ENCODE data around the gene MCRIP1.

MCRIP1 gene

DNA sequence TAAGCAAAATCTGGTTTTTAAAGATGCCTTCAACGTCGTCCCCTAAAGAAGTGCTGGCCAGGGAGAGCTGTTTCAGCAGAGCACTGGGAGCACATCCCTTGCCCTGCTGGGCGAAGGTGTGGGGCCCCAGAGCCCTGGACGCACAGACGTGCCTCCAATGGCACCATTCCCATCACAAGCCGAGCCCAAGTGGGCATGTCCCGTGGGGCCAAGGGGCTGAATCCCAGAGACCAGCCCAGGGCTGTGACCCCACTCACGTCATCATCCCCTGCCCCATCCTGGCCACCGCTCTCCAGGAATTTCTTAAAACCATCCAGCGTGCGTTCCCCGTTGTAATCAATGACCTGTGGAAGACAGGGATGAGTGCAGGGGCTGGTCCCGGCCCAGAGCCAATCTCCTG lies 11.8 kb upstream of the MCRIP1 start:
- Histone ChIP-seq H3K27ac (ENCODE audit: low read length, poor library complexity, severe bottlenecking) (no peak overlapping the region), H2BK5ac (ENCODE audit: low read depth, low read length, poor library complexity, severe bottlenecking) (no peak overlapping the region), H3K4me3 (ENCODE audit: insufficient read depth in 1 of 2, low read depth in 1 of 2, low read length in 2 of 2) (no peak overlapping the region), H2BK120ac (ENCODE audit: low read depth, low read length) (no peak overlapping the region), H3K9me3 (ENCODE audit: control insufficient read depth, low read length) (no peaks in the 10 kb centered on the region), H3K36me3 (ENCODE audit: control insufficient read depth in 1 of 2, insufficient read depth in 2 of 2, low read depth in 1 of 2, low read length in 2 of 2) (peaks cover 68 to 78% of the 10 kb centered on the region in 2 experiments), H3K18ac (ENCODE audit: low read depth in 1 of 2, low read length in 2 of 2) (no peak overlapping the region), H2BK15ac (ENCODE audit: low read depth, poor library complexity, severe bottlenecking) (no peak overlapping the region), H3K4me1 (ENCODE audit: control insufficient read depth, insufficient read depth, low read depth, low read length) (peaks cover 7% of the 10 kb centered on the region), H3K79me1 (replicated peaks; ENCODE audit: low read length, poor library complexity, severe bottlenecking) (peaks cover 21% of the 10 kb centered on the region), H4K91ac (ENCODE audit: low read length) (no peak overlapping the region), H3K9ac (ENCODE audit: low read length) (no peak overlapping the region), H2AK5ac (ENCODE audit: low read length, severe bottlenecking) (no peak overlapping the region), H3K4ac (ENCODE audit: low read depth in 1 of 2, low read length in 2 of 2) (no peak overlapping the region), H3K4me2 (ENCODE audit: low read length, poor library complexity, severe bottlenecking) (no peak overlapping the region), H3K23ac (ENCODE audit: low read length in 2 of 2) (no peak overlapping the region), H3K14ac (ENCODE audit: low read length in 2 of 2) (no peak overlapping the region), H2AFZ (ENCODE audit: low read depth, low read length) (no peak overlapping the region), H2BK12ac (ENCODE audit: low read length in 2 of 2) (no peak overlapping the region), H3K27me3 (ENCODE audit: control insufficient read depth in 1 of 2, insufficient read depth in 1 of 2, low read length in 2 of 2) (no peaks in the 10 kb centered on the region), H4K8ac (ENCODE audit: low read length) (no peak overlapping the region)
- no peak for DNase-seq
- 94% methylated on average over 13 of the region's 13 CpGs for WGBS

DNA sequence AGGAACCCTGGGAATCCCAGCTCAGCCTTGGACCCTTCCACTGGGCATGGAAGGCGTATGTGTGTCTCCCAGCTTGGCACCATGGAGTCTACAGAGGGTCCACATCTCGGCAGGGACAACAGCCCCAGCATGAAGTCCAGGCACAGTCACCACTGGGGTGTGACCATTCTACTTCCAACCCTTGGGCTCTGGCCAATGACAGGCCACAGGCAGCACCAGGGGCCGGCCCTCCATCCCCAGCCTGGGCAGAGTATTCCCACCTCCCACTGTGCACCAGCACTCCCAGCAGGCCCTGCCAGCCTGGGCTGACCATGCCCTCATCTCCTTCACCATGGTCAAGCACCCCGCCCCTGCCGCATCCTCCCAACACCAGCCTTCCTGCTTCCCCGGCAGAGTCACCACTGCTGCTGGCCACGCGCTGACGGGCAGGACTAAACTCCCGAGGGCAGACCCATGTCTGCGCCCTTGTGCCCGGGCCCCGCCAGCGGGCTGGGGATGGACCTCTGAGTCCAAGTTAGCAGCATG lies 11.3 kb upstream of the MCRIP1 start:
- H2AFZ ChIP-seq (ENCODE audit: low read depth, low read length), result no peak overlapping the region
- no peaks in the 10 kb centered on the region for H3K9me3 ChIP-seq (ENCODE audit: control insufficient read depth, low read length)
- no peak for DNase-seq
- H2BK15ac ChIP-seq (ENCODE audit: low read depth, poor library complexity, severe bottlenecking), result no peak overlapping the region
- 94% methylated on average over 14 of the region's 14 CpGs for WGBS
- H3K27me3 ChIP-seq (ENCODE audit: control insufficient read depth in 1 of 2, insufficient read depth in 1 of 2, low read length in 2 of 2), result no peaks in the 10 kb centered on the region
- H3K36me3 ChIP-seq (ENCODE audit: control insufficient read depth in 1 of 2, insufficient read depth in 2 of 2, low read depth in 1 of 2, low read length in 2 of 2), result peaks cover 66 to 76% of the 10 kb centered on the region in 2 experiments
- H3K4ac ChIP-seq (ENCODE audit: low read depth in 1 of 2, low read length in 2 of 2), result no peak overlapping the region
- no peak overlapping the region for H3K4me3 ChIP-seq (ENCODE audit: insufficient read depth in 1 of 2, low read depth in 1 of 2, low read length in 2 of 2)
- no peak overlapping the region for H2BK12ac ChIP-seq (ENCODE audit: low read length in 2 of 2)
- no peak overlapping the region for H3K9ac ChIP-seq (ENCODE audit: low read length)
- H3K27ac ChIP-seq (ENCODE audit: low read length, poor library complexity, severe bottlenecking), result no peak overlapping the region
- no peak overlapping the region for H2BK120ac ChIP-seq (ENCODE audit: low read depth, low read length)
- no peak overlapping the region for H2AK5ac ChIP-seq (ENCODE audit: low read length, severe bottlenecking)
- H3K4me2 ChIP-seq (ENCODE audit: low read length, poor library complexity, severe bottlenecking), result no peak overlapping the region
- peaks cover 7% of the 10 kb centered on the region for H3K4me1 ChIP-seq (ENCODE audit: control insufficient read depth, insufficient read depth, low read depth, low read length)
- no peak overlapping the region for H2BK5ac ChIP-seq (ENCODE audit: low read depth, low read length, poor library complexity, severe bottlenecking)
- H3K79me1 ChIP-seq (replicated peaks; ENCODE audit: low read length, poor library complexity, severe bottlenecking), result peaks cover 20% of the 10 kb centered on the region
- H3K18ac ChIP-seq (ENCODE audit: low read depth in 1 of 2, low read length in 2 of 2), result no peak overlapping the region
- H4K91ac ChIP-seq (ENCODE audit: low read length), result no peak overlapping the region
- H4K8ac ChIP-seq (ENCODE audit: low read length), result no peak overlapping the region
- H3K23ac ChIP-seq (ENCODE audit: low read length in 2 of 2), result no peak overlapping the region
- no peak overlapping the region for H3K14ac ChIP-seq (ENCODE audit: low read length in 2 of 2)

DNA sequence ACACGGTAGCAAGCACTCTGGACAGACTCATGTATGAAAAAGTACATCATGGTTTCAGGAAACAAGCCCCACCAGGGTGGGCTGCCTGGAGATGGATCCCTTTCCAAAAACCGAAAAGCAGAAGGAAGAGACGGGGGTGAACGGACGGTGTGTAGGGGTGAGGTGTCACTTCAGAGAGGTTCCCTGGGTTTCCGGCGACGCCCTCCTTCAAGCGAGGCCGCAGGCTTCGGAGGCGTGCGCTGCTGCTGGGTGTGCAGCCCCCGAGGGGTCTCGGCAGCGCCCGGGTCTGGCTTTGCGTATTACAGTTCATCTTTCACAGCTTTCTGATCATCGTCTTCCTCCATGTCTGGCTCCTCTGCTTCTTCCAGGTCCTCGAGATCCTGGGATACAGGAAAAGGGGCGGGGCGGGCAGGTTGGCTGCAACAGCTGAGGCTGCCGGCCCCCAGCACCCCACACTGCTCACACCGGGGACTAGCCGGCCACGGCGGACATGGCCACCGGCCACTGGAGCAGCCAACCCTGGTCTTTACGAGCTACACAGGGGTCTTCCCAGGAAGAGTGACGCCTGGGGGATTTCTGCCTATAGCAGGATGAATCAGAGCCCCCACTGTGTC lies 10.7 kb upstream of the MCRIP1 start:
- Histone ChIP-seq H4K91ac (ENCODE audit: low read length) (no peak overlapping the region), H2AFZ (ENCODE audit: low read depth, low read length) (no peak overlapping the region), H3K4me2 (ENCODE audit: low read length, poor library complexity, severe bottlenecking) (no peak overlapping the region), H2BK120ac (ENCODE audit: low read depth, low read length) (no peak overlapping the region), H4K8ac (ENCODE audit: low read length) (no peak overlapping the region), H3K27me3 (ENCODE audit: control insufficient read depth in 1 of 2, insufficient read depth in 1 of 2, low read length in 2 of 2) (no peaks in the 10 kb centered on the region), H2BK15ac (ENCODE audit: low read depth, poor library complexity, severe bottlenecking) (no peak overlapping the region), H3K14ac (ENCODE audit: low read length in 2 of 2) (no peak overlapping the region), H3K79me1 (replicated peaks; ENCODE audit: low read length, poor library complexity, severe bottlenecking) (peaks cover 20% of the 10 kb centered on the region), H3K23ac (ENCODE audit: low read length in 2 of 2) (no peak overlapping the region), H3K9me3 (ENCODE audit: control insufficient read depth, low read length) (no peaks in the 10 kb centered on the region), H3K18ac (ENCODE audit: low read depth in 1 of 2, low read length in 2 of 2) (no peak overlapping the region), H2AK5ac (ENCODE audit: low read length, severe bottlenecking) (no peak overlapping the region), H3K36me3 (ENCODE audit: control insufficient read depth in 1 of 2, insufficient read depth in 2 of 2, low read depth in 1 of 2, low read length in 2 of 2) (peaks cover 61 to 70% of the 10 kb centered on the region in 2 experiments), H2BK12ac (ENCODE audit: low read length in 2 of 2) (no peak overlapping the region), H3K27ac (ENCODE audit: low read length, poor library complexity, severe bottlenecking) (no peak overlapping the region), H3K9ac (ENCODE audit: low read length) (no peak overlapping the region), H2BK5ac (ENCODE audit: low read depth, low read length, poor library complexity, severe bottlenecking) (no peak overlapping the region), H3K4me1 (ENCODE audit: control insufficient read depth, insufficient read depth, low read depth, low read length) (peaks cover 7% of the 10 kb centered on the region), H3K4ac (ENCODE audit: low read depth in 1 of 2, low read length in 2 of 2) (no peak overlapping the region), H3K4me3 (ENCODE audit: insufficient read depth in 1 of 2, low read depth in 1 of 2, low read length in 2 of 2) (no peak overlapping the region)
- 97% methylated on average over 30 of the region's 30 CpGs for WGBS
- DNase-seq, result no peak

DNA sequence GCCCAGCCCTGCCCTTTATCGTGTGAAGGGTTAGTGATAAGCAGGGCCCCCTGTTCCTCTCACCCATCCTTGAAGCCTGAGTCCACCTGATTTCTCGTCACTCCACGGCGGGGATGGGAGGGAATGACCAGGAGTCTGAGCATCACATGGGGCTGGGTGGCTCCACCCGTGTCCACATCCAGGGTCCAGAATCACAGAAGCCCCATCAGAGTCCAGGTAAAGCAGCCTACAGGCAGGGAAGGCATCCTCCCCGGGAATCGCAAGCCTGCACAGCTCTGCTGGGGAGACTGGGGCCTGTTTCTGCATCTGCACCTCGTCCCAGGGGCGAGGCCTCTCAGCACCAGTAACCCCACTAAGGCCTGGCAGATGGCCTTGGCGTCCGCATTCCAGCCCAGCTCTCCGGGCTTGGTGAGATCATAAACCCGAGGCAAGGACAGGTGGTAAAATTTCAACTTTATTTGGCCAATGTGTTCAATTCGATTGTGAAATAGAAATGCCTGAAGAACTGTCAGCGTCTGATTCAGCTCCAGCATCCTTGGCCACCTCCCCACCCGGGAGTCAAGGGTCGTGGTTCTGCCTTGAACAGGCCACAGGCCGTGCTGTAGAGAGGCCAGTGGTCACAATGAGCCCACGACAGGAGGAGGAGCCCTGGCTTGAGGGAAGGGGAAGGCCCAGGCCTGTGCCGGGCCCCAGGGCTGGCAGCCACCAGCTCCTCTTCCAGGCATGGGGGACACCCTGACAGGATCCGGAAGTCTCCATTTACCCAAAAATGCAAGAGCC lies 9.8 kb upstream of the MCRIP1 start:
- H2BK120ac ChIP-seq (ENCODE audit: low read depth, low read length), result no peak overlapping the region
- no peak overlapping the region for H3K23ac ChIP-seq (ENCODE audit: low read length in 2 of 2)
- H3K27ac ChIP-seq (ENCODE audit: low read length, poor library complexity, severe bottlenecking), result no peak overlapping the region
- WGBS, result 91% methylated on average over 21 of the region's 21 CpGs
- peaks cover 57 to 65% of the 10 kb centered on the region in 2 experiments for H3K36me3 ChIP-seq (ENCODE audit: control insufficient read depth in 1 of 2, insufficient read depth in 2 of 2, low read depth in 1 of 2, low read length in 2 of 2)
- H2BK12ac ChIP-seq (ENCODE audit: low read length in 2 of 2), result no peak overlapping the region
- H3K79me1 ChIP-seq (replicated peaks; ENCODE audit: low read length, poor library complexity, severe bottlenecking), result peaks cover 20% of the 10 kb centered on the region
- no peak overlapping the region for H3K18ac ChIP-seq (ENCODE audit: low read depth in 1 of 2, low read length in 2 of 2)
- no peak overlapping the region for H4K8ac ChIP-seq (ENCODE audit: low read length)
- H3K4ac ChIP-seq (ENCODE audit: low read depth in 1 of 2, low read length in 2 of 2), result no peak overlapping the region
- peak overlapping the region; percentile 47 for H3K9ac ChIP-seq (ENCODE audit: low read length)
- no peak overlapping the region for H2AK5ac ChIP-seq (ENCODE audit: low read length, severe bottlenecking)
- no peak for DNase-seq
- peaks cover 7% of the 10 kb centered on the region for H3K4me1 ChIP-seq (ENCODE audit: control insufficient read depth, insufficient read depth, low read depth, low read length)
- no peaks in the 10 kb centered on the region for H3K9me3 ChIP-seq (ENCODE audit: control insufficient read depth, low read length)
- H2BK5ac ChIP-seq (ENCODE audit: low read depth, low read length, poor library complexity, severe bottlenecking), result no peak overlapping the region
- no peaks in the 10 kb centered on the region for H3K27me3 ChIP-seq (ENCODE audit: control insufficient read depth in 1 of 2, insufficient read depth in 1 of 2, low read length in 2 of 2)
- no peak overlapping the region for H3K4me3 ChIP-seq (ENCODE audit: insufficient read depth in 1 of 2, low read depth in 1 of 2, low read length in 2 of 2)
- no peak overlapping the region for H3K4me2 ChIP-seq (ENCODE audit: low read length, poor library complexity, severe bottlenecking)
- H3K14ac ChIP-seq (ENCODE audit: low read length in 2 of 2), result no peak overlapping the region
- H4K91ac ChIP-seq (ENCODE audit: low read length), result no peak overlapping the region
- no peak overlapping the region for H2BK15ac ChIP-seq (ENCODE audit: low read depth, poor library complexity, severe bottlenecking)
- no peak overlapping the region for H2AFZ ChIP-seq (ENCODE audit: low read depth, low read length)
